Calu3 (cell line): Measurements from ENCODE around the gene PLEKHH1. TPM values are rescaled to one million over a fixed set of nuclear protein-coding genes. Genes with fewer than 3 reads are reported as not detected.

Source experiments
- BruUV-seq: library from RNA; stranded (reverse); fragments of 400-500 nt; replicated peaks from 2 replicates; lab custom pipeline; 2021; lab: Mats Ljungman, UMichigan
- CTCF ChIA-PET: fragments of 300-600 bp; sonication (Branson Sonifier 250); formaldehyde crosslinking; loops from one replicate; lab custom pipeline; 2022; ENCODE audit warnings: antibody characterized with exemption; lab: Charles Lee
- DNase-seq: peaks from one replicate; pipeline ENCODE4 v3.0.0; 2022
- H3K27ac Mint-ChIP-seq: one replicate; pipeline ENCODE4 v1.8.0; 2022; ENCODE audit warnings: mixed read lengths; ENCODE audit not compliant: unreplicated experiment
- H3K27me3 Mint-ChIP-seq: one replicate; pipeline ENCODE4 v1.8.0; 2022; ENCODE audit warnings: mixed read lengths; ENCODE audit not compliant: unreplicated experiment
- H3K36me3 Mint-ChIP-seq: one replicate; pipeline ENCODE4 v1.8.0; 2022; ENCODE audit warnings: mild to moderate bottlenecking, moderate library complexity, mixed read lengths; ENCODE audit not compliant: insufficient read depth, unreplicated experiment
- H3K4me1 Mint-ChIP-seq: one replicate; pipeline ENCODE4 v1.8.0; 2022; ENCODE audit warnings: mild to moderate bottlenecking, low read depth, mixed read lengths; ENCODE audit not compliant: unreplicated experiment
- H3K4me3 Mint-ChIP-seq: one replicate; pipeline ENCODE4 v1.8.0; 2022; ENCODE audit warnings: mild to moderate bottlenecking, low read depth, moderate library complexity, mixed read lengths; ENCODE audit not compliant: unreplicated experiment
- H3K9me3 Mint-ChIP-seq: one replicate; pipeline ENCODE4 v1.8.0; 2022; ENCODE audit warnings: low read depth, mixed read lengths; ENCODE audit not compliant: unreplicated experiment
- CTCF ChIP-seq: fragments of 200-600 bp; IDR thresholded peaks from one replicate; pipeline ENCODE4 v1.8.0; 2022; ENCODE audit warnings: antibody characterized with exemption; ENCODE audit not compliant: unreplicated experiment
- intact Hi-C: fragments of 100-400 bp; cut with micrococcal nuclease; formaldehyde crosslinking; loops from one replicate; pipeline ENCODE4 v1.10.0; 2022; ENCODE audit not compliant: unreplicated experiment
- total RNA-seq: library from RNA; stranded (reverse); gene quantifications from 2 replicates; pipeline ENCODE4 v1.2.3, GENCODE V29; 2022

Gene PLEKHH1
- total RNA-seq, 1 experiment from 2014 or later = 11.8 TPM

- H3K4me1 Mint-ChIP-seq = peaks cover 9% of the 10 kb centered on the region
- H3K27me3 Mint-ChIP-seq = no peaks in the 10 kb centered on the region
- no peaks in the 10 kb centered on the region for H3K9me3 Mint-ChIP-seq
- H3K27ac Mint-ChIP-seq = no peak overlapping the region
- no TSS peak for BruUV-seq
- H3K36me3 Mint-ChIP-seq = no peaks in the 10 kb centered on the region
- no peak for TF ChIP-seq CTCF
- DNase-seq = no peak
- no peak overlapping the region for H3K4me3 Mint-ChIP-seq
- CTCF ChIA-PET = no interaction called here
- intact Hi-C loops = no loop called here
Observed at GRCh38 chr14:67577909-67578749, 45.0 kb downstream of the PLEKHH1 start.

GRCh38 chr14:67579040-67579439 lies 46.0 kb downstream of the PLEKHH1 start:
- Mint-ChIP-seq H3K4me3 (no peak overlapping the region), H3K27ac (no peak overlapping the region), H3K27me3 (no peaks in the 10 kb centered on the region), H3K9me3 (no peaks in the 10 kb centered on the region), H3K36me3 (no peaks in the 10 kb centered on the region), H3K4me1 (peaks cover 9% of the 10 kb centered on the region)
- no peak for TF ChIP-seq CTCF
- CTCF ChIA-PET = interaction anchor here (3.2 kb wide), 1 partner anchor 52 kb away, joined by 11 read pairs; no protein-coding TSS in a partner anchor
- DNase-seq = no peak
- intact Hi-C loops = no loop called here
- no TSS peak for BruUV-seq

- no peak for DNase-seq
- BruUV-seq = no TSS peak
- H3K9me3 Mint-ChIP-seq = no peaks in the 10 kb centered on the region
- H3K4me3 Mint-ChIP-seq = no peak overlapping the region
- no peak overlapping the region for H3K27ac Mint-ChIP-seq
- H3K4me1 Mint-ChIP-seq = peaks cover 9% of the 10 kb centered on the region
- intact Hi-C loops = no loop called here
- CTCF ChIA-PET = interaction anchor here (3.2 kb wide), 1 partner anchor 53 kb away, joined by 11 read pairs; no protein-coding TSS in a partner anchor
- no peaks in the 10 kb centered on the region for H3K27me3 Mint-ChIP-seq
- no peaks in the 10 kb centered on the region for H3K36me3 Mint-ChIP-seq
- no peak for TF ChIP-seq CTCF
Observed at GRCh38 chr14:67579636-67580035, 46.5 kb downstream of the PLEKHH1 start.

GRCh38 chr14:67580336-67581171 lies 47.5 kb downstream of the PLEKHH1 start:
- DNase-seq = no peak
- no peaks in the 10 kb centered on the region for H3K36me3 Mint-ChIP-seq
- TF ChIP-seq CTCF = no peak
- H3K27ac Mint-ChIP-seq = no peak overlapping the region
- H3K27me3 Mint-ChIP-seq = no peaks in the 10 kb centered on the region
- CTCF ChIA-PET = interaction anchor here (0.6 to 3.2 kb wide), 4 partner anchors 9 to 54 kb away, joined by 3 to 11 read pairs (median 3); partner anchors contain the start of gene PIGH
- intact Hi-C loops = no loop called here
- no peak overlapping the region for H3K4me3 Mint-ChIP-seq
- H3K9me3 Mint-ChIP-seq = no peaks in the 10 kb centered on the region
- peaks cover 5% of the 10 kb centered on the region for H3K4me1 Mint-ChIP-seq
- BruUV-seq = no TSS peak
